Measurements from ENCODE around the gene PBRM1.

GRCh38 chr3:52518723-52519444 is 166.8 kb downstream of the PBRM1 start:
- TF ChIP-seq CTCF (IDR thresholded peaks at IDR 0.05) (no peak), EP300 (IDR thresholded peaks at IDR 0.05; ENCODE audit: low read depth) (no peak), POLR2A (IDR thresholded peaks at IDR 0.05) (no peak), POLR2AphosphoS5 (IDR thresholded peaks at IDR 0.05) (no peak)
